ENCODE data around the gene TEPSIN.

Gene TEPSIN

GRCh38 chr17:81221371-81221841 lies 17.4 kb downstream of the TEPSIN start:
- DNase-seq (ENCODE audit: low spot score), result no peak

GRCh38 chr17:81219476-81220180 lies 19.2 kb downstream of the TEPSIN start:
- no peak for DNase-seq (ENCODE audit: low spot score)

GRCh38 chr17:81218991-81219390 lies 19.9 kb downstream of the TEPSIN start:
- DNase-seq (ENCODE audit: low spot score), result no peak

GRCh38 chr17:81218459-81218858 lies 20.4 kb downstream of the TEPSIN start:
- DNase-seq (ENCODE audit: low spot score), result no peak

GRCh38 chr17:81217491-81217890 lies 21.4 kb downstream of the TEPSIN start:
- DNase-seq (ENCODE audit: low spot score), result no peak

GRCh38 chr17:81213978-81214377 lies 24.9 kb downstream of the TEPSIN start:
- DNase-seq (ENCODE audit: low spot score), result no peak

GRCh38 chr17:81212365-81212764 lies 26.5 kb downstream of the TEPSIN start:
- no peak for DNase-seq (ENCODE audit: low spot score)

GRCh38 chr17:81210868-81211267 lies 28.0 kb downstream of the TEPSIN start:
- DNase-seq (ENCODE audit: low spot score), result no peak

- DNase-seq (ENCODE audit: low spot score), result no peak
Observed at GRCh38 chr17:81210466-81210865, 28.4 kb downstream of the TEPSIN start.

GRCh38 chr17:81209141-81209540 lies 29.7 kb downstream of the TEPSIN start:
- DNase-seq (ENCODE audit: low spot score), result no peak

GRCh38 chr17:81208651-81209050 lies 30.2 kb downstream of the TEPSIN start:
- DNase-seq (ENCODE audit: low spot score), result no peak

GRCh38 chr17:81207610-81208581 lies 31.0 kb downstream of the TEPSIN start:
- no peak for DNase-seq (ENCODE audit: low spot score)

- no peak for DNase-seq (ENCODE audit: low spot score)
Observed at GRCh38 chr17:81206657-81207056, 32.2 kb downstream of the TEPSIN start.

GRCh38 chr17:81206166-81206565 lies 32.7 kb downstream of the TEPSIN start:
- no peak for DNase-seq (ENCODE audit: low spot score)

GRCh38 chr17:81204578-81204977 lies 34.3 kb downstream of the TEPSIN start:
- no peak for DNase-seq (ENCODE audit: low spot score)

GRCh38 chr17:81203136-81203535 lies 35.7 kb downstream of the TEPSIN start:
- no peak for DNase-seq (ENCODE audit: low spot score)

- no peak for DNase-seq (ENCODE audit: low spot score)
Observed at GRCh38 chr17:81202318-81202717, 36.5 kb downstream of the TEPSIN start.

GRCh38 chr17:81200695-81201580 lies 37.9 kb downstream of the TEPSIN start:
- DNase-seq (ENCODE audit: low spot score), result peak; percentile 8

GRCh38 chr17:81200201-81200600 lies 38.7 kb downstream of the TEPSIN start:
- no peak for DNase-seq (ENCODE audit: low spot score)

- DNase-seq (ENCODE audit: low spot score), result no peak
Observed at GRCh38 chr17:81199482-81199830, 39.4 kb downstream of the TEPSIN start.

GRCh38 chr17:81198826-81199481 lies 39.9 kb downstream of the TEPSIN start:
- no peak for DNase-seq (ENCODE audit: low spot score)

Measured in CD4-positive, alpha-beta T cell treated with Interleukin-2 at 100 ng/mL for 4 hours (primary cell).